ENCODE measurements around the gene TBX10.
A peak's percentile ranks its signal among the peaks of the same experiment; 100 is the strongest.
"Not testable (repeated sequence)": the region's sequence is repeated elsewhere in the genome, so short reads cannot be mapped to it uniquely, and the experiment has no call there.

Gene TBX10

DNA sequence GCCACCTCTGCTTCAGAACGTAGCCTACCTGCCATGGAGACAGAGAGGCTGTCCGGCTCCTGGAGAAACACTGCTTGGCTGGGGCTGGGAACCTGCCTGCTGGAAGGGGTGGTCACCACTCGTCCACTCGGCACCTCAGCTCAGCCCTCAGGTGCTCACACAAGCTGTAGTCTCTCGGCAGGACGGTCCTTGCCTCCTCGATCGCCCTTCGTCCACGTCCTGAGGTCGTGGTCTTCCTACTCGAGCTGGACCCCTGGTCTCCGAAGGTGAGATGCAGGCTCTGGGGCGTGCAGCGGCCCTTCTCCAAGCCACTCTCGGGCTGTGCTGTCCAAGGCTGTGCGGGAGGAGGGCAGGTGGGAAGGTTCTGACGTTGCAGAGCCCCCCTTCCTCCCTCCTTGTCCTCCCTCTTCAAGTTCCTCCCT lies at the start of gene TBX10:
TBX10 (minus strand) TSS at position 326 of the 422 bp plus-strand sequence; CDS start at position 35, 291 bp downstream.
- no peak for DNase-seq

DNA sequence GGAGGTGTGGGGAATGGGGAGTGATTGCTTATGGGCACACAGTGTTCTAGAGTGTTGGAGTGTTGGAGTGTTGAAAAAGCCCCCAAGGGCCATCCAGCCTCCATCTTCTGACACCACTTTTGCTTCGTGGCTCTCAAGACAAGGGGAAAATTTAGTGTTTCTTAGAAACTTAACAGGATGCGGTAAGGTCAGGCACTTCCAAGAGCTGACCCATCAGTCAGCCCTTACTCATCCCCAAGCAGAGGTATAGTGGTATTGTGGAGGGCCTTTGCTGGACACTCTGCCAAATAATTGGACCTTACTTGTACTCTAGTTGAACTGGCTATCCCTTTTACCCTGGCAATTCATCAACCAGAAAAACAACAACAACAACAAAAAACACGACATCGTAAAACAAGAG lies 49.6 kb upstream of the TBX10 start:
- DNase-seq, result no peak

DNA sequence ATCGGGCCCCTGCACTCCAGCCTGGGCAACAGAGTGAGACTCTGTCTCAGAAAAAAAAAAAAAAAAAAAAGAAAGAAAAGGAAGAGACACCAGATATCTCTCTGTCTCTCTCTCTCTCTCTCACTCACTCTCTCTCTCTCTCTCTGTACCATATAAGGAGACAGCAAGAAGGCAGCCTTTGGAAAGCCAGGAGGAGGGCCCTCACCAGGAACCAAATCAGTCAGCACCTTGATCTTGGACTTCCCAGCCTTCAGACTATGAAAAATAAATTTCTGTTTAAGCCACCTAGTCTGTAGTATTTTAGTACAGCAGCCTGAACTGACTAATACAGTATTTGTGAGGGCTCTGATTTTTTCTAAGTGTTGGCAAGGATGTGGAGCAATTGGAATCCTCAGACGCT lies 48.4 kb upstream of the TBX10 start:
- no peak for DNase-seq

DNA sequence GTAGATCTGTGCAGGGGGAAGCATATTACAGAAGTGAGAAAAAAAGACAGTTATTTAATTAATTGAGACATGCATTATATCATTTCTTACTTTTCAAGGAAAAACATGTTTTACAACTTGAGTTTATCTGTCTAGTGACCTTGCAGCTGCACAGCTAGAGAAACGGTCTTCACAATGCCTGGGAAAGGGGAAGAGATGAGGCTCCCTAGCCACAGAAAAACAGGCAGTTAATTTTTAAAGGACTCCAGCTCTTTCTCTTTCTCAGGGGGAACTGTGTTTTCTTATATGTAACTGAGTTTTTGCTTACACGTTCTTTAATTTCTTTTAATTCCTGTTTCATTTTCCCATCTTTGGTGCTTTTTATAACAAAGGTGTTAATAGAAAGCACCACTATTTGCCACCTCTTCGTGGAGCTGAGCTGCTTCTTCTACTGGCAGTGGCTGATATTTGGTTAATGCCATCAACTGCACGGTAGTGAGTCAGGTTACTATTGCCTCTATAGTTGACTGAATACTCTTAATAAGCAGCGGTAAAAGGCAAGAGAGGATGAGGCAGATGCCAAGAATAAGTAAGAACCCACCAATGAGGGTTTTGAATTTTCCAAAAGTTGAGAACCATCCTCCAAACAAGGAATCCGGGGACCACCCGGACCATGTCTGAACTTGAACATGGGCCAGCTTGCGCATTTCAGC lies 46.2 kb upstream of the TBX10 start:
- DNase-seq, result not testable (repeated sequence)

DNA sequence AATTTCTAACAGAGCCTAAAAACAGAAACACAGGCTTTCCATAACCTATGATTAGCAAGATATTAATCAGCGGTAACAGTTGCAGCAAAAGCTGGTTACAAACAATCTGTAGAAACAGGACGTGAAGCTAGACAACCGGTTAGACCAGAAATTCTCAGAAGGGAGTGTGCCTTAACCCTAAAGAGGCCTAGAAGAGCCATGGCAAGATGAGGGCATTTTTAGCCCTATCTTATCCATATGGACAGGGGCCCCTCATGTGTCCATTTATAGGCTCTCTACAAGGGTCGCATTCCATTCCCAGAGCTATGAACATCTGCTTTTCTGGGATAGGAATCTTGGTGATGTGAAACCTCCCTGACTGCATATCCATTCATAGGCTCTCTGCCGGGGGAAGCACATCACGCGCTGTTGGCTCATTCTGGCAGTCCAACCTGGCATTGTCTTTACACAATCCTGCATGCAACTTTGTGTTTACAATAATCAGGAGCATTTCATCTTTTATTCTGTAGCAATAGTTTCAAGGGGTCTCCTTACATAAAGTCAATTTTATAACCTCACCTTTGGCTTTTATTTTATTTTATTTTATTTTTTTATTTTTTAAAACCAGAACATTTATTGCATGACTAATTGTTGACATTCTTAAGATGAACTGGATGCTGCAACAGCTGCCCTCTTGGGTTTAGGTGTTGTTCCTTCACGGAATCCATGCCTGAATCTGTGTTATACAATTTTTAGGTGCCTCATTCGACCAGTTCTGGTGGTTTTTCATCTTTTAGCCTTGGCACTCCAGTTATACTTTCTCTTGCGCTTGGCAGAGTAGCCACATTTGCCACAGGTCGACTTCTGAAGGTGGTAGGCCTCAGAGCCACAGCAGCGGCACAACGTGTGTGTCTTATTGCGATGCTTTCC lies 42.8 kb upstream of the TBX10 start:
- DNase-seq, result not testable (repeated sequence)

DNA sequence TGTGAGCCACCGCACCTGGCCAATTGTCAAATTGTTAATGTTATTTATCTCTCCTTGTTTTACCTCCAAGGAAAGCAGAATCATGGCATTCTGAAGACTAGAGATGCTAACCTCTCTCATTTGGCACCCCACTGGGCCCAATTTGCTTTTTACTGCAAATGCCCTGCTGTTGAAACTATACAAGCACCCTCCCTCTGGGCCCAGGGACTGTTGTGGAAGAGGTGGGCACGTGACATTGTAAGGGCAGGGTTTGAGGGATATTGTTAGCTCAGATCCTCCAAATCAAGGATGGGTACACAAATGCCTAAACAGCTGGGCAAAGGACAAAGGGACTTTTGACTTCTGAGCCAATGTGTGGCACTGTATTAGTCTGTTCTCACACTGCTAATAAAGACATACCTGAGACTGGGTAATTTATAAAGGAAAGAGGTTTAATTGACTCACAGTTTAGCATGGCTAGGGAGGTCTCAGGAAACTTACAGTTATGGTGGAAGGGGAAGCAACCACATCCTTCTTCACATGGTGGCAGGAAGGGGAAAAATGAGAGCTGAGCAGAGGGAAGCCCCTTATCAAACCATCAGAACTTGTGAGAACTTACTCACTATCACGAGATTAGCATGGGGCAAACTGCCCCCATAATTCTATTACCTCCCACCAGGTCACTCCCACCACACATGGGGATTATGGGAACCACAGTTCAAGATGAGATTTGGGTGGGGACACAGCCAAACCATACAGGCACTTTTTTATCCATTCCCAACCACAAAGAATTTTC lies 41.3 kb upstream of the TBX10 start:
- DNase-seq, result no peak

DNA sequence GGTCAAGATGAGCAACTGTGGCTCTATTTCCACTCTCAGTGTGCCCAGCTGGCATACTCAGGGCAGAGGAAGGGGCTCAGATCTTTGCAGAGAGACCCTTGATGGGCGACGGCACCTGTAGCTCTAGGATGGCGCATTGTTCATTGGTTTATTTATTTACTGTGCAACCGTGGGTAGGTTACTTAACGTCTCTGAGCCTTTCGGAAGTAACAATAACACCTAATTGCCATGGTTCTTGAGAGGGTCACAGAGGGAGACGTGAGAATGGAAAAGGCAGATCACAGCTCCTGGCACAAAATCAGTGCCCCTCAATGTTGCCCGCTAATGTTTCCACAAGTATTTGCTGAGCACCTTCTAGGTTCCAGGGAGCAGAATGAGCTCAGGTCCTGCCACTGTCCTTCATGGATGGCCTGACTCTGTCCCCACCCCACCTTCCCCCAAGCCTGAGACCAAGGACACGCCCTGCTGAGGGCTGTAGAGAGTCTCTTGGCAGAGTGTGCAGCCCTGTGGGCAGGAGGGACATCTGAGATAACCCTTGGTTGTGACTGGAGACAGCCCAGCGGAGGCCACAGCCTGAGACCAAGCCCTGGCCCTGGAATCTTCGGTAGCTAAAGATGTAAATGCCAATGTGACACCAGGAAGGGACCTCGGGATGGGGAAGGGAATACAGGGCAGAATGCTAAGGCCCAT lies 35.6 kb upstream of the TBX10 start:
- DNase-seq, result no peak

DNA sequence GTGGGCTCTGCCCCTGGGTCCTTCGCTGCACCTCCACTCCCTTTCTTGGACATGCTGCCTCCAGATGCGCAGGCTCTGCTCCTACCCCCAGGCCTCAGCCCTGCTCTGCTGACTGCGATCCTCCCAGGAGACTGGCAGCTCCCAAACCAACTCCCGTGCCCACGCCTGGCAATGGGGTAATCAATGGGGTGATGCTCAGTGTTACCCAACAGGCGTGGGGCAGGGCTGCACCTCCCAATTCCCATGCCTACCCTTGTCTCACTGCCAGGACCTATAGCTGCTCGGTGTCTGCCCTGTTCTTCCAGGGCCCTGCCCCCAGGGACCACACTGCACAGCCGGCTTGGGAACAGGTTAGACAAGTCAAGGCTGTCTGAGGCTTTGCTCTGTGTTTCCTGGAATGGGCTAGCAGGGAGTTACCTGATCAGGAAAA lies 34.9 kb upstream of the TBX10 start, which contains the start of gene ALDH3B2:
ALDH3B2 (minus strand) TSS at position 182 of the 430 bp plus-strand sequence. CDS start 7,688 bp downstream, outside the sequence.
- DNase-seq, result no peak

DNA sequence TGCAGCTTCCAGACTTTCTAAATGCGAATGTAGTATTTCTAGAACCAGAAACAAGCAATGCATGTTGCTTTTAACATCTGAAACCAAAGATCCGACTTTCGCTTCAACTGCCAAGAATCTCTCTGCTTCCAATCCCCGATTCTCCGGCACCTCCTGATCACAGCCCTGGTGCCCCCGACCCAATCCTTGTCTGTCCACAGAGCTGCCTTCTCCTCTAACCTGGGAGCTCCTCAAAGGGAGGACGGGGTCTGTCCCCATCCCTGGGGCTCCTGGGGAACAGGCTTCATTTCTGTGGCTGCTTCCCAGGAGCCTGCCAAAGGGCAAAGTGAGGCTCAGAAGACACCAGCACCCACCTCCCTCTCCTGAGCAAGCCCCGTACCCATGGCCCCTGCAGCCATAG lies 34.3 kb upstream of the TBX10 start:
- DNase-seq, result no peak

DNA sequence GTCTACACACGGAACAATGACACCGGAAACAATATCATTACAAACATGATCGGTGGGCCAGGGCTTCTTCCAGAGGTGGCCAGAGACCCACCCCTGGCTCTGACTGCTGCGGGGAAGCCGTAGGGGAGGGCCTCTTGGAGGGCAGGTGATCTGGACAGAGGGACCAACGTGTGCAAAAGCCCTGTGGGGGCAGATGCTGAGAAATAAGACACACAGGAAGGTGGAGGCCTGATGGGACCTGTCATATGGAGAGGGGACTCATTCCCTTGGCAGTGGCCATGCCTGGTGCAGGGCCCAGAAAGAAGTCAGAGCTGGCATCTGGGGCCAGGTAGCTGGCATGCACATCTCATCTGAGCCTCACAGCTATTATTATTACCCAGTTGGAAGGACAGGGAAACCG lies 33.8 kb upstream of the TBX10 start:
- DNase-seq, result no peak

DNA sequence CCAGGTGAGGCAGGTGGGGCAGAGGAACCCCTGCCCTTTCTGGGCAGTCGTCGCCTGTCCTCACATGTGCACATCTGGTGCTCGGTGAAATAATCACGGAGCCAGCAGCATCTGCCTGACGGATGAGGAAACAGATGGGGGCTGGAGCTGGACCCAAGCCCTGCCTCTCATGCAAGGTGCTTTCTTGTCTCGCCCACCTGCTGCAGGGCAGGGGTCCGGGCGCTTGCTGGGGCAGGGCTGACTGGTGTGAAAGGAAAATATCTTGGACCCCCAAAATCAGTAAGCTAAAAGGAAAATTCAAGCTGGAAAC lies 31.6 kb upstream of the TBX10 start:
- DNase-seq, result no peak

DNA sequence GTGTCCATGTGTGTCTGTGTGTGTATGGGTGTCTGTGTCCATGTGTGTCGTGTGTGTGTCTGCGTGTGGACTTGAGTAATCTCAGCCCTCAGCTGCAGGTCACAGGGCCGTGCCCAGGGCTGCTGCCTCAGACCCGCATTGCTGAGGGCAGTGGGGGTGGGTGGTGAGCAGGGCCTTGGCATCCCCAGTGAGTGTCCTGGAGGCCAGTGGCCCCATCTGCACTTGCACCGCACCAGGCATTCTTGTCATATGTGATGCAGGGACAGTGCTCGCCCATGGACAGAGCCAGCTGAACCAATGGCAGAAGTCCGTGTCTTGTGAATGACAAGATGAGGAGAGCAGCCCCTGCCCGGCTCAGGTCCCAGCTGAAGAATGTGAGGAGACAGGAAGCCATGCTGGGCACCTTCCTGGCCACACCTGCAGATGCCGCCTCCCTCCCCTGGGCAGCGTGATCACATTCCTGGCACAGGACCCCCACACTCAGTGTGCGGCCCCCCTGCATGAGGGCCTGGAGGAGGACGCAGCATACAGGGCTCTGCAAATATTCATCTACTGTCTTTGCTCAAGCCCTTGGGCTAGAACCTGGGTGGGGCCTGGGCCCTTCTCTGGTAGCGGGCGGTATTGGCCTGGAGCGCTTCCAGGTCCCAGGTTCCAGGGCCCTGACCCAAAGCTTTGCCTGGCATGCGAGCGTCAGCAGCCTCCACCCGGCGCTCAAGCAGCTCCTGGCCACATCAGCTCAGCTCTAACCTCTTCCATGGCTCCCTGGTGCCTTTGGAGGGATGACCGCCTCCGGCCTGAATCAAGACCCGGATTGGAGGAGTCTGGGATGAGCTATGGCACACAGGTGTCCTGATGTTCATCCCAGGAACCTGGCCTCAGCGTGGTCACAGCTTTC lies 31.0 kb upstream of the TBX10 start:
- peak; percentile 34 for DNase-seq

DNA sequence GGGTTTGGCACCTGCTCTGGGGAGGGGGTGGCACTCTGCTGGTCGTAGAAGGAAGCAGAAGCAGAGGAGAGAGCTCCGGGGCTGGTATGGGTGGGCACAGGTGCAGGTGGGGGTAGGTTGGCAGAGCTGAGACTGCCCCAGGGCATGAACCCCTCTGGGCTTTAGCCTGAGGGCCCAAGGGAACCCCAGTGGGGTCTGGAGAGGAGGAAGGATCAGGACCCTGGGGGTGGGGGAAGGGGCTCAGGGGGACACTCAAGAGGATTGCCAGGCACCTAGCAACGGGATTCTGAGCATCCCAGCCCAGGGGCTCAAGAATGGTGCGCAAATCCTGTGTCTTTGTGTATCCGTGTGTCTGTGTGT lies 28.6 kb upstream of the TBX10 start:
- DNase-seq, result no peak

DNA sequence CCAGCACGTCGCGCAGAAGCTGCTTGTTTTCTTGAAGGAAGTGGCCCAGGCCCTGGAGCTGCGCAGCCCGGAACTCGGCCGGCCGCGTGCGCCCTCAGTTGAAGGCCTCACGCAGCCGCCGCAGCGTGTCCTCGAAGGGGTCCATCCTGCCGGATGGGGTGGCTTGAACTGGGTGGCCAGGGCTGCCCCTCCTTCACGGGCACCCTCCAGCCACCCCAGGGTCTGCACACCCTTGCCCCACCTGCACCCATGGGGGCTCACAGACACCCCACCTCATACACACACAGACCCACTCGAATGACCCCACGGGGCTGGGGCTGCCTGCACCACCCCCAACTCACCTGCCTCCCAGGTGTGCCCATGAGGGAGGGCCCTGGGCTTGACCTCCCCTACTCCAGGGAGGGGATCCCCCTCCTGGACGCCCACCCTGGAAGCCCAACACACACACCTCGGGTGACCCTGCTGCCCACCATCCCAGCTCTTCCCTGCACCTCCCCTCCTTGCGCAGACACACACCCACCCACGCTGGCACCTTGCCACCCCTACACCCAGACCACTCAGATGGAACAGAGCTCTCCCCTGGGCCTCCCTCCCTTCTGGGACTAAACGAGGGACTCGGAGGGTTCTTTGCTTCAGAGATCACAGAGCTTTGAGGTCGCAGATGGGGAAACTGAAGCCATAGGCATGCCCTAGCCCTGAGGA lies 28.1 kb upstream of the TBX10 start:
- no peak for DNase-seq

DNA sequence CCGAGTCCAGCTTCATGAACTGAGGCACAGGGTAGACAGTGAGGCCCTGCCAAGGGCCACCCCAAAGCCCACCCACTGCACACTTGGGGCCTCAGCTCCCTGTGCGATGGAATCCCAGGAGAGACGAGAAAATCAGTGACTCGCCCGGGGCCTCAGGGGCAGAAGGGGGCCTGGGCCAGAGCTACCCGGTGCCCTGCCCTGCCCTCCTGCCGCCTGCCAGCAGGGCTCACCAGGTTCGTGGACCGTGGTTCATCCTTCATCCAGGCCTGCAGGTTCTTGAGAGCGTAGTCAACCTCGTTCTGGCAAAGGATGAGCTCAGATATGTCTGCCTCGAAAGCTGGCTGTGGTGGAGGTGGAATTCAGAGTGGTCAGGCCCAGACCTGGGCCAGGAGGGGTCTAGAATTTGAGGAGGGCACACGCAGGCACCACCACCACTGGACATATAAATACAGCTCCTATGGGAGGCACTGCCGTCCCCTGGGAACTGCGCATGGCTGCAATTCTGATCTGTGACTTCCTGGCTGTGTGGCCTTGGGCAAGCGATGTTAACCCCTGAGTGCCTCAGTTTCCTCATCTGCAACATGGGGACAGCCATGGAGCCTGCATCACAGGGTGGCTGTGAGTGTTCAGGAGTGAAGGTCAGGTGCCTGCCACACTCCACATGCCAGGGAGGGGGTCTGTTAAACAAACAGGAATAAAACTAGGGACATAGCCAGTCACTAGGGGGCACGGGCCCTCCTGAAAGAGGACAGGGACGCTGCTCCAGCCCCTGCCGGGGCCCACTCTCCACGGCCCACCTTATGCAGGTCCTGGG lies 27.3 kb upstream of the TBX10 start:
- no peak for DNase-seq

DNA sequence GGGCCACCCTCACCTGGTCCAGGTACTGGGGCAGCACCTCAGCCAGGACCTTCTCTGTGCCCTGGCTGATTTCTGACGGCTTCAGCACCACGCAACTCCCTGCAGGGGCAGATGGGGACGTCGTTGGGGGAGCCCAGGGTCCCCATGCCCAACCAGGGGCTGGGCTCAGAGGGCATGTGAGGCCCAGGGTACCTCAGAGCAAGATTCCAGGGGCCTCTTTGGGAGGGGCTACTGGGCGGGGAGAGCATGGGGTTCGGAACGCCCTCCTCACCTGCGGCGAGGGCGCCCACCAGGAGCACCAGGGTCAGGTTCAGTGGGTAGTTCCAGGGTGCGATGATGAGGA lies 26.7 kb upstream of the TBX10 start:
- no peak for DNase-seq

DNA sequence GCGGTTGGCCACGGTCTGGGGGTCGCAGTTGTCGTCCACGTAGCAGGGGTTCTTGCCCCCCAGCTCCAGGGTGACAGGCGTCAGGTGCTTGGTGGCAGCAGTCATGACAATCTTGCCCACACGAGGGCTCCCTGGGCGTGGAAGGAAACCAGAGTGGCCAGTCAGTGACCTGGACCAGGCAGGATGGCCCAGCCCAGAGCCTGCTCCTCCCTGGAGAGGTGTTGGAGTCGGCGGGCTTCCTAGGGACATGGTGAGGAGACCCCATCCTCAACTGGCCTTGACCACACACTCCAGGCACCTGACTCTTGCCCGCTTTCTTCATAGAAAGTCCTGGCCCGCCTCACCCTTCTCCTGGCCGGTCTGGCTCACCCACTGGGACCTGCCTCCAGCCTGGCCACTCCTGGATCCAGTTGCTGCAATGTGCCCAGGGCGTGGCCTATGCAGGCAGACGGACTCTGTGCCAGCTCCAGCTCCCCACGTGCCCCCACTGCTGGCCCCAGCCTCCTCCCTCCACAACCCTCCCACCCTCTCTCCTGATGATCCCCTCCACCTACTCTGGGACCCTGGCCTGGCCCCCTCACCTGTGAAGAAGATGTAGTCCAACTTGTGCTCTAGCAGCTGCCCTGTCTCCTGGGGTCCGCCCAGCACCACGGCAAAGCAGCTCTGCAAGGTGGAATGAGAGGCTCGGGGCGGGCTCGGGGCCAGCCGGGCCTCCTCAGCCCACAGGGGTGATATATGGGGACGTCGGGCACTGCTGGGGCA lies 26.2 kb upstream of the TBX10 start:
- DNase-seq, result peak; percentile 50

DNA sequence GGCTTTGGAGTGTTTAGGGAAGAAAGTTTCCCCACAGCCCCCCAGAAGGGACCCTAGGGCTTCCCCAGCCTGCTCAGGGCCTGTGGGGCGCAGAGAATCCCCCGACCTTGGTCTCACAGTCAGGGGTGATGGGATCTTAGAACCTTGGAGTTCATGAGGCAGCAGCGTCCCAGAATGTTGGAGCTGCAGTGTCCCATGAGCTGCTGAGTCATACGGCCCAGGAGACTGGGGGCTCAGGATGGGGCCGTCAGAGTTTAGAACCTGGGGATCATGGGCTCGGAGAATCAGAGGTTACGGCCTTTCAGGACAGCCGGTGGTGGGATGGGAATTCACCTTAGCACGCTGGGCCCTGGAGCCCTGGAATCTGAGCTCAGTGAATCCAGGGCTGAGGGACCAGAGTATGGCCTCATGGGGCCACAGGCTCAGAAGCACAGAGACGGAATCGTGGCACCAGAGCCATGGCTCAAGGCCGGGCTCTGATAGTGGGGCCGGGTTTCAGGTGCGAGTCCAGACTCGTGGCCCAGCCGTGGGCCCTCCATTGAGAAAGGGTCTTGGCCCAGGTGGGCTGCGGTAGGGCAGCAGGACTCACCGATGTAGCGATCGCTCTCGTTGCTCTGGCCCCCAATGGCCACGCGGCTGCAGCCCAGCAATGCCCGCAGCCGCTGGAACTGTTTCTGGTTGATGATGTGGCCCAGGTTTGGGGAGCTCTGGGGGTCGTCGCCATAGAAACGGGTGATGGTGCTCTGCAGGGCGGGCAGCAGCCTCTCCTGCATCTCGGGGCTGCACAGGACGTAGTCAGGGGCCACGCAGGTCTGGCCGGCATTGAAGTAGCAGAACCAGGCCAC lies 25.4 kb upstream of the TBX10 start:
- DNase-seq, result no peak

DNA sequence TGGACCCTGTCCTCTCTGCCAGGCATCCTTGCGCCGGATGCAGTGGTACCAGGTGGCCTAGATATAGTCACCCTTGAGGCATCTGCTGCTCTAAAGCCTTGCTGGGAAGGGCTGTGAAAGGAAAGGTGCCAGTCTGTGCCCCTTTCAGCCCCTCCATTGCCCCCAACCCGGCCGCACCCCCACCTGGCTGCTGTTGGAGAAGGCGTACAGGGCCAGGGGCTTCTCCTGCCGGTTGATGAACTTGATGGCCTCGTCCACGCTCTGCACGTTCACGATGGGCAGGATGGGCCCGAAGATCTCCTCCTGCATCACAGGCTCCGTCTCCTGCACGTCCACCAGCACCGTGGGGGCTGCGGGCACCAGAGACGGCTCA lies 24.6 kb upstream of the TBX10 start:
- DNase-seq, result no peak
